ENCODE data around the gene MORF4L2.
A peak's percentile ranks its signal among the peaks of the same experiment; 100 is the strongest.

Gene MORF4L2

GRCh38 chrX:103730796-103731493 is 44.4 kb upstream of the MORF4L2 start:
- no peak for TF ChIP-seq ZFP3 (CRISPR knock-in tag; IDR thresholded peaks at IDR 0.05)
- TF ChIP-seq ISL1 (CRISPR knock-in tag; IDR thresholded peaks at IDR 0.05), result peak; percentile 45

GRCh38 chrX:103730147-103730795 is 43.8 kb upstream of the MORF4L2 start:
- ATAC-seq, result peak; percentile 21; the same call in 2 of the 3 replicates
- TF ChIP-seq ESRRG (CRISPR knock-in tag; IDR thresholded peaks at IDR 0.05) (no peak), ARNTL (CRISPR knock-in tag; IDR thresholded peaks at IDR 0.05; ENCODE audit: borderline replicate concordance, low read depth) (no peak), ZNF565 (CRISPR knock-in tag; conservative IDR thresholded peaks at IDR 0.05; ENCODE audit: low read depth) (no peak)
- TF ChIP-seq, protein P1, sequence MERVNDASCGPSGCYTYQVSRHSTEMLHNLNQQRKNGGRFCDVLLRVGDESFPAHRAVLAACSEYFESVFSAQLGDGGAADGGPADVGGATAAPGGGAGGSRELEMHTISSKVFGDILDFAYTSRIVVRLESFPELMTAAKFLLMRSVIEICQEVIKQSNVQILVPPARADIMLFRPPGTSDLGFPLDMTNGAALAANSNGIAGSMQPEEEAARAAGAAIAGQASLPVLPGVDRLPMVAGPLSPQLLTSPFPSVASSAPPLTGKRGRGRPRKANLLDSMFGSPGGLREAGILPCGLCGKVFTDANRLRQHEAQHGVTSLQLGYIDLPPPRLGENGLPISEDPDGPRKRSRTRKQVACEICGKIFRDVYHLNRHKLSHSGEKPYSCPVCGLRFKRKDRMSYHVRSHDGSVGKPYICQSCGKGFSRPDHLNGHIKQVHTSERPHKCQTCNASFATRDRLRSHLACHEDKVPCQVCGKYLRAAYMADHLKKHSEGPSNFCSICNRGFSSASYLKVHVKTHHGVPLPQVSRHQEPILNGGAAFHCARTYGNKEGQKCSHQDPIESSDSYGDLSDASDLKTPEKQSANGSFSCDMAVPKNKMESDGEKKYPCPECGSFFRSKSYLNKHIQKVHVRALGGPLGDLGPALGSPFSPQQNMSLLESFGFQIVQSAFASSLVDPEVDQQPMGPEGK (CRISPR knock-in tag; IDR thresholded peaks at IDR 0.05; ENCODE audit: borderline replicate concordance), result no peak

More at GRCh38 chrX:103730796-103731493, 44.4 kb upstream of the MORF4L2 start:
- peak; percentile 67 for ATAC-seq

DNA sequence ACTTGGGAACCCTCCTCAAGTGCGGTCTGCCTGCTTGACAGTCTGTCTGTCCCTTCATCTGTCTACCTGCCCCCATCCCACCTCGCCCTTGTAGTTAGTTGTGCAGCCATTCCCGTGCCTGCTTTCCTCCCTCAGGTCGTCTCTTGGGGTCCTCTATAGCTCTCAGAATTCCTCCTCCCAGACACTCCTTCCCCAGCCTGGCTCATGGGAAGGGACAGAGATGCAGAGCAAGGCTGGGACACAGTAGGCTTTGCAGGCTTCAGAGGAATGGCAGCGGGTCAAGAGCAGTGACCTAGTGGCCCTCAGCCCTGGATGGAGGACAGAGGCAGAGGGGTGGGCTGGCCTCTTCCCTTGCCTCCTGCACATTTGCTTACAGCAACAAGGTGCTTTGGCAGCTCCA is 42.5 kb upstream of the MORF4L2 start:
- no peak for ATAC-seq
- TF ChIP-seq, protein P1 (CRISPR knock-in tag; IDR thresholded peaks at IDR 0.05; ENCODE audit: borderline replicate concordance), result no peak
- TF ChIP-seq RARB (CRISPR knock-in tag; IDR thresholded peaks at IDR 0.05), result no peak
- TF ChIP-seq PPARA (CRISPR knock-in tag; IDR thresholded peaks at IDR 0.05; ENCODE audit: borderline replicate concordance), result no peak

- no peak for TF ChIP-seq BACH2 (CRISPR knock-in tag; IDR thresholded peaks at IDR 0.05; ENCODE audit: borderline replicate concordance)
- TF ChIP-seq CSRNP3 (CRISPR knock-in tag; IDR thresholded peaks at IDR 0.05), result no peak
- TF ChIP-seq ISL1 (CRISPR knock-in tag; IDR thresholded peaks at IDR 0.05), result no peak
- no peak for TF ChIP-seq CREB5 (CRISPR knock-in tag; IDR thresholded peaks at IDR 0.05; ENCODE audit: low read depth)
- no peak for TF ChIP-seq PPARA (CRISPR knock-in tag; IDR thresholded peaks at IDR 0.05; ENCODE audit: borderline replicate concordance)
- TF ChIP-seq CSDC2 (CRISPR knock-in tag; IDR thresholded peaks at IDR 0.05), result no peak
- no peak for TF ChIP-seq SNAI2 (CRISPR knock-in tag; IDR thresholded peaks at IDR 0.05)
- TF ChIP-seq TOX (CRISPR knock-in tag; IDR thresholded peaks at IDR 0.05; ENCODE audit: borderline replicate concordance), result no peak
- TF ChIP-seq ZNF70 (CRISPR knock-in tag; IDR thresholded peaks at IDR 0.05), result no peak
- TF ChIP-seq OSR1 (CRISPR knock-in tag; IDR thresholded peaks at IDR 0.05), result no peak
- TF ChIP-seq ZFP30 (CRISPR knock-in tag; IDR thresholded peaks at IDR 0.05), result no peak
- TF ChIP-seq, protein P2, sequence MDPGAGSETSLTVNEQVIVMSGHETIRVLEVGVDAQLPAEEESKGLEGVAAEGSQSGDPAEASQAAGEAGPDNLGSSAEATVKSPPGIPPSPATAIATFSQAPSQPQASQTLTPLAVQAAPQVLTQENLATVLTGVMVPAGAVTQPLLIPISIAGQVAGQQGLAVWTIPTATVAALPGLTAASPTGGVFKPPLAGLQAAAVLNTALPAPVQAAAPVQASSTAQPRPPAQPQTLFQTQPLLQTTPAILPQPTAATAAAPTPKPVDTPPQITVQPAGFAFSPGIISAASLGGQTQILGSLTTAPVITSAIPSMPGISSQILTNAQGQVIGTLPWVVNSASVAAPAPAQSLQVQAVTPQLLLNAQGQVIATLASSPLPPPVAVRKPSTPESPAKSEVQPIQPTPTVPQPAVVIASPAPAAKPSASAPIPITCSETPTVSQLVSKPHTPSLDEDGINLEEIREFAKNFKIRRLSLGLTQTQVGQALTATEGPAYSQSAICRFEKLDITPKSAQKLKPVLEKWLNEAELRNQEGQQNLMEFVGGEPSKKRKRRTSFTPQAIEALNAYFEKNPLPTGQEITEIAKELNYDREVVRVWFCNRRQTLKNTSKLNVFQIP (CRISPR knock-in tag; IDR thresholded peaks at IDR 0.05; ENCODE audit: borderline replicate concordance, low read depth), result no peak
- no peak for ATAC-seq
Measured at GRCh38 chrX:103727115-103727514, 40.6 kb upstream of the MORF4L2 start.

All from SK-N-SH treated with all-trans-retinoic acid at 6 μM for 48 hours (cell line).